Measurements from ENCODE around the gene TMEM178B.

TMEM178B gene

DNA sequence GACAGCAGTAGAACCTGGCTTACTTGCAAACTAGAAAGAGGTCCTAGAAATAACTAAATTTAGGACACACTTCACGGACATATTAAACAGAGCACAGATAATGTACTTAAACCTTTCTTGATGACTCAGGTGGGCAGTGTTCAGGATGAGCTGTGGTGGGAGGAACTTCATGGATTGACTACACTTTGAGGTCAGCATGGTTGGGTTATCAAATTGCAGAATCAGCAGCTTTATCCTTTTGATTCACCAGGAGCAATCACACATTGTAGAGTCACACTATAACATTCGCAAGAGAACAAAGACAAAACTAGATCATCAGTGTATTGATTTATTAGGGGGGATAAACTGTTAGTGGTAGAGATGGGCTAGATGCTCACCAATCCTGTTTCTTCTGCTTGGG is 438.7 kb downstream of the TMEM178B start:
- no peak for DNase-seq

DNA sequence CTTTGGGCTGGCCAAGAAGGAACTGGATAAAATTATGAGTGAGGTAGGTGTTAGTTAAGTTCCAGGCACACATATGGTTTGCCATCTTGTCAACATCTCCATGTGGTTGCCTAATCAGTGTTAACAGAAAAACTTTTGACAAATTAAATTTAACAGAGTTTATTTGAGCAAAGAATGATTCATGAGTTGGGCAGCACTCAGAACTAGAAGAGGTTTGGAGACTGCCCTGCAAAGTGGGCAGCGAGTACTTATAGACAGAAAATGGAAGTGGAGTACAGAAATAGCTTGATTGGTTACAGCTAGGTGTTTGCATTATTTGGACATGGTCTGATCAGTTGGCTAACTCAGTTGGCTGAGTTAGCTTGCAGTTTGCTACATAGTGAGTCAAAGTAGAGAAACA is 439.9 kb downstream of the TMEM178B start:
- peak in 2 of 58 donors; percentile 9 to 55 for DNase-seq

DNA sequence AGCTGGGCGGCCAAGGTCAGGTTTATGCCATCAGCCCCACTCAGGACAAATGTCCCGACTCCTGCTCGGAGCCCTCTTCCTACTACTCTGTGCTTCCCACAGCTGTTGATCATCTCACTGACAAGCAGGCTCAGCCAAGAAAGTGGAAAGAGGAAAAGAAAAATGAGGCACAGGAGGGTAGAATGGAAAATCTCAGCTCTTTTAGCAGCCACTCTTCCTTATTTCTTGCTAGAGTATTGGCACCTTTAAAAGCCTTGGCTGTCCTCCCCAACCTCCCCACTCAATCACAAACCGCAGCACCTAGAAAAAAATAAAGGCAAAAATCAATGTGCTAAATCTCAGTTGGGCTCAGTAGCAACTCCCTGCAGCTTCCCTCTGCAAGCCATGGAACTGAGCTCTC is 442.1 kb downstream of the TMEM178B start:
- DNase-seq: peak in 2 of 58 donors; percentile 2 to 7

DNA sequence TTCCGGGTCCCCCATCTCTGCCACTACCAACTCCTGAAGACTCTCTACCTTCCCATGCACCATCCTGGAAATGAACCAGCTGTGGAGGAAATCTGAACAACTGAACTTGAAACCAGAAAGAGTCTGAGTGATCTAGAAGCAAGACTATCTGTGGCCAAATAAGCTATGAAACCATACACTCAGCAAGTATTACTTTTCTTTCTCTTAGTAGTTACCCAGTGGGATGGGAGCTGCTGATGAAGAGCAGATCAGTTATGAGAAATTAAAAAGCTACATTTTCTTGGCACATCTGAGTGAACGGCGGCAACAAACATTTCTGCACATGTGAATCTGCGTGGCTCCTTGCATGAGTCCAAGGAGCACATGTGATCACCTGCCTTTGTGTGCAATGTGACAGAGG is 445.8 kb downstream of the TMEM178B start:
- no peak for DNase-seq

DNA sequence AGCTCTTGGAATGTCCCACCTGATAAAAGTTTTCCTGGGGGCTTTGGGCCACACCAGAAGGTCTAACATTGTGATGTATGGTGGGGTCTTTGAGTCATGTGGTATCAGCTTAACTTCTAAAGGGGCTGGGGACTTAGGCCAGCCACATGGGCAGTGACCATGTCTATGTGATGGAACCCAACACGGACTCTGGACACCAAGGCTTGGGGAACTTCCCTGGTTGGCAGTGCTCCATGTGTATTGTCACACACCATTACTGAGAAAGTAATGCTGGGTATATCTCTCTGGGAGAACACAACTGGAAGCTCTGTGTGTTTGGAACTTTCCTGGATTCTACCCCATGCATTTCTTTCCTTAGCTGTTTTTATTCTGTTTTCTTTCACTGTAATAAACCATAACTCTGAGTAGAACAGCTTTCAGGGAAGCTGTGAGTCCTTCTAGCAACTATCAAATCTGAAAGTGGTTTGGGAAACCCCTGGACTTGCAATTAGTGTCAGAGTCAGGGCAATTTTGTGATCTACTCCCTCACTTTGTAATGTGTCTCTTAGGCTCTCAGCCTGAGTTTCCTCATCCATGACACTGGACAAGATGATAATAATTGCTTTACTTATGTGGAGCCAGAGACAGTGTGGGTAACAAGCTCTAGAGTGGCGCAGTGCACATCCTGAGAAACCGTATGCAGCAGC is 448.9 kb downstream of the TMEM178B start:
- no peak for DNase-seq

DNA sequence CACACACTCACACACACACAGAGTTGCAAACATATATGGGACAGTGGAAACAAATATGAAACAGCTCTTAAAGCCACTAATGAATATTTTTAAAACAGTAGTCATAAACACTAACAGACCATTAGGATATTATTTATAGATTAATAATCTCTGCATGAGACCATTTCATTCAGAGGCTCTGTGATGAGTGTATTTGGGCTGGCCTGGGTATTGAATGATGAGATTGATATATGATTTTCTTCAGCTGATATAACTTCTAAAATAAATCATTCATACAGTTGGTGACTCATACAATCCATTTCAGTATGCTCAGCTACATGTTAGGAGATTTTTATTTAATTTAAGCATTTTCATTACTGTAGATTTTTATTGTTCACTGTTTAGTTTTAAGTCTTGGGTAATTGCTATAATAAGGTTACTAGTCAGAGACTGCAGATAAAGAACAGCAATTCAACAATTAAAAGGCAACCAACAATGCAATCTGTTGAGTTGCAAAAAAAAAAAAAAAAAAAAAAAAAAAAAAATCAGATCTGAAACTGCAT is 452.2 kb downstream of the TMEM178B start:
- DNase-seq: no peak

DNA sequence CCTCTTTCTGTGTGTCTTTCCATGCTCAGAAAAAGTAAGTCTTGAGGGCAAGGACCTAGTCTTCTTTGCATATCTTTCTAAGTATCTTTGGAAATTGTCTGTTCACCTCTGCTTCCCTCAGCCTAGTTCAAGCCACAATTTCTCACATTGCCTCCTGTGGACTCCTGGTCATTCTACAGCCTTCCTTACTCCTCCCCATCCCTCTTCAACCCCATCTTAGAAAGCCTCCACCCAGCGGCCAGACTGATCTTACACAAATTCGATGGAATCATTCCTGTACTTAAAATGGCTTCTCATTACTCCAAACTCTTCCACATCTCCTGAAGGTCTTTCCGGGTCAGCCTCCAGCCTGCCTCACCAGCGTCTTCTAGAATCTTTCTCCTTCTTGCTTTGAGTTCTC is 453.2 kb downstream of the TMEM178B start:
- DNase-seq: no peak

DNA sequence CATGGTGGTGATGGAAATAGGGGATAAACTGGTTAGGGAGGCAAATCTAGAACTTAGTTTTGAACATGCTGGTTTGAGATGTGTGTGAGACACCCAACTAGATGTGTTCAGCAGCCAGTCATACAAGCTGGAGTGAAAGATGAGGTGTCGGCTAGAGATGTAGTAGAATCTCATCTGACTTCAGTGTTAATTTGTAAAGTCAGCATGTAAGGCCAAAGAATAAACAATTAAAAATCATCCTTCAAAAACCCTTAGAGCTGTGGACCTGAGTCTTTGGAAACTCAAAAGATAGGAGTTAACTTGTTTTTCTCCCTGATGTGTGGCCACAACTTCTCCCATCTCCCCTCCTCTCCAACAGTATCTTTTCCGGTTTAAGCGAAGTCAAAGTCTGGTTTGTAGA is 454.5 kb downstream of the TMEM178B start:
- no peak for DNase-seq
